HepG2 (cell line): Measurements from ENCODE around the gene CD68. TPM values are rescaled to one million over a fixed set of nuclear protein-coding genes. Genes with fewer than 3 reads are reported as not detected.

Experiments
- ATAC-seq: fragments of 200-7000 bp; cut with Tn5 transposase; 3 replicates; pipeline ENCODE4 v1.9.1; 2020; ENCODE audit warnings: mild to moderate bottlenecking, moderate library complexity
- BruUV-seq: library from RNA; stranded (reverse); fragments of 400-500 nt; replicated peaks from 2 replicates; lab custom pipeline; 2021; lab: Mats Ljungman, UMichigan
- CTCF ChIA-PET: fragments of 300-600 bp; formaldehyde crosslinking; extraction: SDS; loops from one replicate; lab custom pipeline; 2021; ENCODE audit warnings: low total read pairs, inconsistent platforms, low intra/inter-chr PET ratio; lab: Yijun Ruan, JAX
- POLR2A ChIA-PET: fragments of 350-600 bp; sonication (Branson Sonifier 250); formaldehyde crosslinking; loops from one replicate; lab custom pipeline; 2020; ENCODE audit warnings: antibody characterized with exemption, inconsistent platforms; lab: Yijun Ruan, JAX
- DNase-seq: peaks from one replicate; pipeline ENCODE4 v3.0.0-alpha.2; 2015; ENCODE audit warnings: low spot score
- FAIRE-seq: peaks from 3 replicates; lab custom pipeline; 2011; peaks lifted over from hg19 to GRCh38; lab: Jason Lieb, UNC
- H2AFZ ChIP-seq: one replicate; pipeline ENCODE4 v1.6.1; 2011; ENCODE audit warnings: low read length, inconsistent platforms
- H3K27ac ChIP-seq: fragments of 300-600 bp; 3 replicates; pipeline ENCODE4 v1.8.0; 2011; ENCODE audit warnings: mixed run types, mild to moderate bottlenecking, mixed read lengths, low read length, inconsistent platforms; ENCODE audit not compliant: insufficient read depth; ENCODE audit errors: extremely low read length
- H3K27me3 ChIP-seq, 2 experiments: fragments of 200-600 bp in 1 of 2; 2 replicates in 1 of 2; 3 replicates in 1 of 2; pipeline versions ENCODE4 v1.6.0 to v1.8.0; 2011; ENCODE audit warnings: low read length in 2 of 2, mild to moderate bottlenecking in 2 of 2, moderate library complexity in 2 of 2, inconsistent platforms in 1 of 2; ENCODE audit not compliant: insufficient read depth in 2 of 2, control insufficient read depth in 1 of 2
- H3K36me3 ChIP-seq, 2 experiments: fragments of 200-600 bp in 1 of 2; replicated peaks in 1 of 2; 2 replicates in 1 of 2; 3 replicates in 1 of 2; pipeline versions ENCODE4 v1.5.1 to v1.8.0; 2011; ENCODE audit warnings: low read length in 2 of 2, inconsistent platforms in 1 of 2; ENCODE audit not compliant: insufficient read depth in 2 of 2, control insufficient read depth in 1 of 2
- H3K4me1 ChIP-seq: 2 replicates; pipeline ENCODE4 v1.5.1; 2012; ENCODE audit warnings: low read length, inconsistent platforms; ENCODE audit not compliant: insufficient read depth
- H3K4me2 ChIP-seq: 2 replicates; pipeline ENCODE4 v1.6.0; 2011; ENCODE audit warnings: low read depth, low read length, inconsistent platforms
- H3K4me3 ChIP-seq, 3 experiments: fragments of 200-600 bp in 1 of 3; sonication (generic), shearing (Covaris generic) in 1 of 3; replicated peaks in 1 of 3; 2 replicates each; pipeline ENCODE4 v1.5.1; 2011 to 2016; ENCODE audit warnings: low read length in 3 of 3, inconsistent platforms in 2 of 3, low read depth in 2 of 3, mild to moderate bottlenecking in 2 of 3, control low read depth in 1 of 3, mixed read lengths in 1 of 3; ENCODE audit not compliant: insufficient read depth in 1 of 3
- H3K79me2 ChIP-seq: one replicate; pipeline ENCODE4 v1.6.1; 2011; ENCODE audit warnings: low read length, inconsistent platforms; ENCODE audit not compliant: insufficient read depth
- H3K9ac ChIP-seq: 2 replicates; pipeline ENCODE4 v1.6.0; 2011; ENCODE audit warnings: mild to moderate bottlenecking, low read depth, low read length, inconsistent platforms; ENCODE audit not compliant: insufficient read depth
- H3K9me3 ChIP-seq: 2 replicates; pipeline ENCODE4 v1.5.1; 2012; ENCODE audit warnings: mild to moderate bottlenecking, low read length
- H4K20me1 ChIP-seq: 2 replicates; pipeline ENCODE4 v1.6.0; 2011; ENCODE audit warnings: inconsistent platforms, mild to moderate bottlenecking, low read length, moderate library complexity; ENCODE audit not compliant: insufficient read depth
- HNF4A ChIP-seq: sonication (generic); formaldehyde crosslinking; IDR thresholded peaks from 2 replicates; pipeline ENCODE4 v1.4.0; 2020; ENCODE audit warnings: missing genetic modification reagents
- HNRNPLL ChIP-seq: fragments of 200-400 bp; formaldehyde crosslinking; IDR thresholded peaks from 2 replicates; pipeline ENCODE4 v1.6.1; 2017; ENCODE audit warnings: mild to moderate bottlenecking, low read depth, low read length; ENCODE audit not compliant: poor library complexity, severe bottlenecking
- MLX ChIP-seq: IDR thresholded peaks from 2 replicates; pipeline ENCODE4 v1.6.1; 2016
- NFATC3 ChIP-seq: sonication (generic); formaldehyde crosslinking; IDR thresholded peaks from 2 replicates; pipeline ENCODE4 v1.5.1; 2020; ENCODE audit warnings: mild to moderate bottlenecking, missing genetic modification reagents
- PAX8 ChIP-seq: sonication (generic); formaldehyde crosslinking; IDR thresholded peaks from 2 replicates; pipeline ENCODE4 v1.8.0; 2022; ENCODE audit warnings: mild to moderate bottlenecking, missing genetic modification reagents, borderline replicate concordance
- SOX13 ChIP-seq, 3 experiments: fragments of 450-650 bp in 1 of 3; sonication (generic) in 1 of 3; formaldehyde crosslinking in 1 of 3; IDR thresholded peaks in 2 of 3; conservative IDR thresholded peaks in 1 of 3; 2 replicates each; pipeline versions ENCODE4 v1.5.0 to v1.6.1; 2016 to 2020; ENCODE audit warnings: antibody characterized with exemption in 1 of 3, mild to moderate bottlenecking in 1 of 3, missing compliant biosample characterization in 1 of 3, missing genetic modification reagents in 1 of 3, moderate library complexity in 1 of 3
- U2AF2 ChIP-seq: fragments of 200-400 bp; formaldehyde crosslinking; IDR thresholded peaks from 2 replicates; pipeline ENCODE4 v1.6.1; 2017; ENCODE audit warnings: low read depth, mild to moderate bottlenecking, low read length
- YEATS4 ChIP-seq: sonication (generic); formaldehyde crosslinking; IDR thresholded peaks from 2 replicates; pipeline ENCODE4 v1.4.0; 2020; ENCODE audit warnings: missing genetic modification reagents, borderline replicate concordance
- ZBTB43 ChIP-seq: sonication (generic); formaldehyde crosslinking; conservative IDR thresholded peaks from 2 replicates; pipeline ENCODE4 v1.4.0; 2020; ENCODE audit warnings: missing genetic modification reagents
- ZNF124 ChIP-seq: sonication (generic); formaldehyde crosslinking; IDR thresholded peaks from 2 replicates; pipeline ENCODE4 v1.4.0; 2020; ENCODE audit warnings: missing genetic modification reagents
- WGBS: methylation state at CpG from one replicate; pipeline ENCODE4 v1.1.6; 2017; ENCODE audit warnings: low lambda C conversion rate; 5-methylcytosine and 5-hydroxymethylcytosine counted together
- in situ Hi-C: cut with HindIII; loops from 2 replicates; pipeline ENCODE4 v1.10.0; 2017; ENCODE audit warnings: low pct_unique_long_range_greater_than_20kb; ENCODE audit not compliant: extremely low pct_ligation_motif_present
- intact Hi-C: fragments of 100-400 bp; cut with micrococcal nuclease; formaldehyde crosslinking; loops from one replicate; pipeline ENCODE4 v1.10.0; 2022; ENCODE audit not compliant: unreplicated experiment
- polyA plus RNA-seq, 8 experiments: library from polyadenylated mRNA; depleted of rRNA in 3 of 8; stranded (reverse) in 7 of 8; unstranded in 1 of 8; fragments of >200 nt; fragmentation: Illumina TruSeq in 4 of 8; extraction: Trizol in 4 of 8; gene quantifications; 2 replicates each; pipeline versions ENCODE4 v1.2.1 to v1.2.3, GENCODE V29; 2011 to 2016; ENCODE audit warnings: low read depth in 4 of 8, missing spikeins in 1 of 8, mixed read lengths in 1 of 8; ENCODE audit not compliant: insufficient read depth in 1 of 8
- total RNA-seq, 5 experiments: library from RNA; depleted of rRNA; stranded (reverse); fragments of >200 nt; fragmentation: Illumina TruSeq; extraction: Trizol; gene quantifications; 2 replicates each; pipeline ENCODE4 v1.2.3, GENCODE V29; 2016; ENCODE audit warnings: low read depth in 1 of 5
- TF ChIP-seq, protein P1 (sequence below): sonication (generic); formaldehyde crosslinking; IDR thresholded peaks from 2 replicates; pipeline ENCODE4 v1.9.0; 2021; ENCODE audit warnings: missing genetic modification reagents, borderline replicate concordance
- TF ChIP-seq, protein P2 (sequence below): sonication (generic); formaldehyde crosslinking; IDR thresholded peaks from 2 replicates; pipeline ENCODE4 v1.4.0; 2020; ENCODE audit warnings: missing genetic modification reagents

CD68 gene
- total and polyA plus RNA-seq, 2 of the 13 experiments (the other 11 are each of a cell fraction or from before 2014, with no cell fraction given): 10.3 to 104 TPM

DNA sequence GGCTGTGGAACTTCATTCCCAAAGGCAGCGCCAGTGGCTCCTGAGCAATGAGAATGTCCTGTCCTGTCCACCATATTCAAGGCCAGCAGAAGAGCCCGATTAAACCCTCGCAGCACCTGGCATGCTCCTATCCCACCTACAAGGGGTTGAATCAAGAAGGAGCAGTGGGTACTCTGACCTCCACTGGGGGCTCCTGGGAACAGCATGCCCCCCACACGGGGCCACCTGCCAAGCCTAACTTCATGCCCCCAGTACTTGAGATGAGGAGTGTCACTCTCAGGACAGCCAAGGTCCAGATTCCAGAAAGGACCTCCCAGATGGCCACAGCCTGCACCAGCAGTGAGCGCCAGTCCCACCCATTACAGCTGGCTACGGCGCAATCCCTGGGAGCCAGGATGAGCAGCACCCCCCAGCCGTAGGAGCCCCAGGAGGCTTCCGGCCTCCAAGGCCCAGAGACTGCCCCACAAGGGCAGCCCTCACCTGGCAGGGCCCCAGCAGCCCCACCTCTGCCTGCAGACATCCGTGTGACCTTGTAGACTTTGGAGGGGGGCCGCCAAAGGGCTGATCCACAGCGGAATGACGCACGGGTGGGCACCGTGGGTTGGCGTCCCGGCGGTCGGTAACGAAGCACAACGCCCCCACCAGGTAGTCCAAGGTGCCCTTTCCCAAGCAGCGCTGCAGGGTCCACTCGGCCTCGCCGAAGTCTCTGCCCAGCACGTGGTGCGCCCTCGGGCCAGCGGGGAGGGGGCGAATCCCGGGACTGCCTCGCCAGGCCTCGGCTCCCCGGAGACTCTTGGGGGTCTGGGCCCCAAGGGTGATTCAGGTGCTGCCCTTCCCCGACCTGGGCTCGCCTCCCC lies 3.2 kb downstream of the CD68 start (continued):
- TF ChIP-seq, protein P1, sequence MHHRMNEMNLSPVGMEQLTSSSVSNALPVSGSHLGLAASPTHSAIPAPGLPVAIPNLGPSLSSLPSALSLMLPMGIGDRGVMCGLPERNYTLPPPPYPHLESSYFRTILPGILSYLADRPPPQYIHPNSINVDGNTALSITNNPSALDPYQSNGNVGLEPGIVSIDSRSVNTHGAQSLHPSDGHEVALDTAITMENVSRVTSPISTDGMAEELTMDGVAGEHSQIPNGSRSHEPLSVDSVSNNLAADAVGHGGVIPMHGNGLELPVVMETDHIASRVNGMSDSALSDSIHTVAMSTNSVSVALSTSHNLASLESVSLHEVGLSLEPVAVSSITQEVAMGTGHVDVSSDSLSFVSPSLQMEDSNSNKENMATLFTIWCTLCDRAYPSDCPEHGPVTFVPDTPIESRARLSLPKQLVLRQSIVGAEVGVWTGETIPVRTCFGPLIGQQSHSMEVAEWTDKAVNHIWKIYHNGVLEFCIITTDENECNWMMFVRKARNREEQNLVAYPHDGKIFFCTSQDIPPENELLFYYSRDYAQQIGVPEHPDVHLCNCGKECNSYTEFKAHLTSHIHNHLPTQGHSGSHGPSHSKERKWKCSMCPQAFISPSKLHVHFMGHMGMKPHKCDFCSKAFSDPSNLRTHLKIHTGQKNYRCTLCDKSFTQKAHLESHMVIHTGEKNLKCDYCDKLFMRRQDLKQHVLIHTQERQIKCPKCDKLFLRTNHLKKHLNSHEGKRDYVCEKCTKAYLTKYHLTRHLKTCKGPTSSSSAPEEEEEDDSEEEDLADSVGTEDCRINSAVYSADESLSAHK (CRISPR knock-in tag): no peak

GRCh38 chr17:7583253-7584109 lies 4.0 kb downstream of the CD68 start, which contains the start of gene MPDU1:
Gene MPDU1 (plus strand): TSS chr17:7583852. CDS start chr17:7583863, 11 bp downstream.
- H3K4me2 ChIP-seq: peak within 1 kb of the TSS; percentile 92
- H3K4me3 ChIP-seq: peak within 1 kb of the TSS; percentile 73 to 83 (median 77)
- peaks cover 55% of the 10 kb centered on the region for H3K4me1 ChIP-seq
- POLR2A ChIA-PET: interaction anchor here (0.6 to 4.5 kb wide), 24 partner anchors 9 to 259 kb away, joined by 3 to 89 read pairs (median 5); partner anchors contain the start of genes ATP1B2, FXR2, SAT2 and SENP3
- WGBS: 32% methylated on average over 60 of the region's 69 CpGs
- peaks cover 2 to 21% of the 10 kb centered on the region in 2 experiments; a peak in 4 of 5 replicates for H3K36me3 ChIP-seq
- no peaks in the 10 kb centered on the region; a peak in 1 of 5 replicates for H3K27me3 ChIP-seq
- peaks cover 9% of the 10 kb centered on the region for H4K20me1 ChIP-seq
- peak; percentile 81 for DNase-seq
- peak; percentile 22 for ATAC-seq
- H3K9me3 ChIP-seq: no peaks in the 10 kb centered on the region
- BruUV-seq: TSS peak; percentile 90
- peak within 1 kb of the TSS; percentile 97 for H3K9ac ChIP-seq
- peak within 1 kb of the TSS; percentile 90 for H2AFZ ChIP-seq
- H3K79me2 ChIP-seq: peaks cover 25% of the 10 kb centered on the region
- H3K27ac ChIP-seq: peak within 1 kb of the TSS; percentile 96
- intact Hi-C loops (loop anchor here (1.0 kb wide), 1 partner anchor 31 kb away; the partner anchor contains the start of gene FXR2), in situ Hi-C loops (no loop called here)
- CTCF ChIA-PET: no interaction called here
- FAIRE-seq: peak; percentile 8
- TF ChIP-seq HNF4A (CRISPR knock-in tag) (0 out of 2 replicates have a peak, but pooled peaks have one; percentile 2), SOX13 (IDR thresholded peaks at IDR 0.05) (no peak), SOX13 (CRISPR knock-in tag; conservative IDR thresholded peaks at IDR 0.05 in 1 of 2, IDR thresholded peaks at IDR 0.05 in 1 of 2) (0 out of 4 replicates have a peak, but pooled peaks of 1 of the 2 experiments have one; percentile 37), PAX8 (CRISPR knock-in tag) (no peak), HNRNPLL (peak; percentile 83), U2AF2 (no peak), MLX (CRISPR knock-in tag) (0 out of 2 replicates have a peak, but pooled peaks have one; percentile 4), NFATC3 (CRISPR knock-in tag) (peak; percentile 55; the same call in 1 of the 2 replicates), ZBTB43 (CRISPR knock-in tag) (peak; percentile 62; the same call in 1 of the 2 replicates), YEATS4 (CRISPR knock-in tag) (peak; percentile 95), ZNF124 (CRISPR knock-in tag) (no peak)
- TF ChIP-seq, protein P2, sequence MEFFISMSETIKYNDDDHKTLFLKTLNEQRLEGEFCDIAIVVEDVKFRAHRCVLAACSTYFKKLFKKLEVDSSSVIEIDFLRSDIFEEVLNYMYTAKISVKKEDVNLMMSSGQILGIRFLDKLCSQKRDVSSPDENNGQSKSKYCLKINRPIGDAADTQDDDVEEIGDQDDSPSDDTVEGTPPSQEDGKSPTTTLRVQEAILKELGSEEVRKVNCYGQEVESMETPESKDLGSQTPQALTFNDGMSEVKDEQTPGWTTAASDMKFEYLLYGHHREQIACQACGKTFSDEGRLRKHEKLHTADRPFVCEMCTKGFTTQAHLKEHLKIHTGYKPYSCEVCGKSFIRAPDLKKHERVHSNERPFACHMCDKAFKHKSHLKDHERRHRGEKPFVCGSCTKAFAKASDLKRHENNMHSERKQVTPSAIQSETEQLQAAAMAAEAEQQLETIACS (CRISPR knock-in tag): peak; percentile 60
